B cell (primary cell): ENCODE measurements around the gene MAP7. TPM values are rescaled to one million over a fixed set of nuclear protein-coding genes. Genes with fewer than 3 reads are reported as not detected.

Experiments used
- ATAC-seq: fragments of 200-7000 bp; cut with Tn5 transposase; one replicate; pipeline ENCODE4 v1.10.0; 2021; ENCODE audit warnings: low read depth, mild to moderate bottlenecking, moderate number of reproducible peaks, moderate library complexity
- CTCF ChIA-PET: fragments of 350-600 bp; sonication (Branson Sonifier 250); formaldehyde crosslinking; loops from one replicate; lab custom pipeline; 2021; ENCODE audit warnings: antibody characterized with exemption, inconsistent platforms; lab: Charles Lee
- POLR2A ChIA-PET: fragments of 350-600 bp; sonication (Branson Sonifier 250); formaldehyde crosslinking; loops from one replicate; lab custom pipeline; 2021; ENCODE audit warnings: antibody characterized with exemption; lab: Charles Lee
- DNase-seq: peaks from one replicate; pipeline ENCODE4 v3.0.0; 2013
- H2AFZ ChIP-seq: 2 replicates; pipeline ENCODE4 v1.6.1; 2012; ENCODE audit warnings: mild to moderate bottlenecking, low read depth, low read length; ENCODE audit not compliant: insufficient read depth, poor library complexity, severe bottlenecking
- H3K27ac ChIP-seq, 2 donors: 1 replicate in 1 of 2; 2 replicates in 1 of 2; pipeline ENCODE4 v1.5.1; 2012 to 2013; ENCODE audit warnings: low read length in 2 of 2, mild to moderate bottlenecking in 2 of 2, moderate library complexity in 1 of 2
- H3K27me3 ChIP-seq, 4 experiments: fragments of 200-600 bp in 1 of 4; sonication (generic) in 1 of 4; replicated peaks in 1 of 4; 1 replicate in 2 of 4; 2 replicates in 2 of 4; pipeline versions ENCODE4 v1.6.1 to v1.7.0; 2013 to 2016; ENCODE audit warnings: low read length in 3 of 4, mild to moderate bottlenecking in 2 of 4, mixed read lengths in 1 of 4, moderate library complexity in 1 of 4; ENCODE audit not compliant: insufficient read depth in 4 of 4, control insufficient read depth in 3 of 4; ENCODE audit errors: control extremely low read depth in 1 of 4
- H3K36me3 ChIP-seq, 2 experiments: replicated peaks in 1 of 2; 1 replicate in 1 of 2; 2 replicates in 1 of 2; pipeline versions ENCODE4 v1.6.1 to v1.7.1; 2013; ENCODE audit warnings: low read length in 1 of 2; ENCODE audit not compliant: insufficient read depth in 2 of 2, control insufficient read depth in 1 of 2; ENCODE audit errors: control extremely low read depth in 1 of 2, extremely low read depth in 1 of 2
- H3K4me1 ChIP-seq, 2 donors: fragments of 200-600 bp in 1 of 2; sonication (generic) in 1 of 2; 1 replicate in 1 of 2; 2 replicates in 1 of 2; pipeline versions ENCODE4 v1.5.1 to v1.6.1; 2013 to 2017; ENCODE audit warnings: low read length in 2 of 2; ENCODE audit not compliant: control insufficient read depth in 2 of 2, insufficient read depth in 2 of 2
- H3K4me2 ChIP-seq: replicated peaks from 2 replicates; pipeline ENCODE3; 2012; ENCODE audit warnings: mild to moderate bottlenecking, low read depth, low read length; ENCODE audit not compliant: poor library complexity, severe bottlenecking
- H3K4me3 ChIP-seq, 5 experiments: fragments of 200-600 bp in 1 of 5; sonication (generic) in 1 of 5; 1 replicate in 3 of 5; 2 replicates in 2 of 5; pipeline versions ENCODE4 v1.5.1 to v1.7.0; 2011 to 2016; ENCODE audit warnings: low read length in 4 of 5, mild to moderate bottlenecking in 4 of 5, low read depth in 2 of 5, control low read depth in 1 of 5, moderate library complexity in 1 of 5; ENCODE audit not compliant: insufficient read depth in 1 of 5; ENCODE audit errors: control extremely low read depth in 1 of 5, extremely low read depth in 1 of 5
- H3K79me2 ChIP-seq: fragments of 200-600 bp; sonication (generic); one replicate; pipeline ENCODE4 v1.6.0; 2016; ENCODE audit warnings: low read length; ENCODE audit not compliant: control insufficient read depth, insufficient read depth
- H3K9ac ChIP-seq: fragments of 200-600 bp; sonication (generic); 2 replicates; pipeline ENCODE4 v1.6.1; 2017; ENCODE audit warnings: mild to moderate bottlenecking, low read length, moderate library complexity
- H3K9me3 ChIP-seq, 3 donors: one replicate each; pipeline versions ENCODE4 v1.6.1 to v1.7.1; 2013; ENCODE audit warnings: low read length in 2 of 3; ENCODE audit not compliant: control insufficient read depth in 2 of 3, insufficient read depth in 1 of 3; ENCODE audit errors: control extremely low read depth in 1 of 3
- H4K20me1 ChIP-seq: 2 replicates; pipeline ENCODE4 v1.6.0; 2012; ENCODE audit warnings: mild to moderate bottlenecking, low read length; ENCODE audit not compliant: insufficient read depth, control insufficient read depth, poor library complexity, severe bottlenecking
- H3K27ac Mint-ChIP-seq: one replicate; pipeline ENCODE4 v1.8.0; 2021; ENCODE audit warnings: mixed read lengths
- H3K27me3 Mint-ChIP-seq: one replicate; pipeline ENCODE4 v1.8.0; 2021; ENCODE audit warnings: mixed read lengths
- H3K4me1 Mint-ChIP-seq: one replicate; pipeline ENCODE4 v1.8.0; 2021; ENCODE audit warnings: mixed read lengths
- H3K4me3 Mint-ChIP-seq: one replicate; pipeline ENCODE4 v1.8.0; 2021; ENCODE audit warnings: mixed read lengths
- H3K9me3 Mint-ChIP-seq: one replicate; pipeline ENCODE4 v1.8.0; 2022; ENCODE audit warnings: mixed read lengths; ENCODE audit not compliant: insufficient read depth
- EZH2 ChIP-seq: IDR thresholded peaks from 2 replicates; pipeline ENCODE4 v1.6.1; 2012; ENCODE audit warnings: borderline replicate concordance, low read depth, mild to moderate bottlenecking, moderate library complexity, low read length; ENCODE audit not compliant: insufficient read depth, poor library complexity, severe bottlenecking
- WGBS: methylation state at CpG from one replicate; pipeline ENCODE4 v1.1.5; 2013; ENCODE audit warnings: missing lambda C conversion rate; ENCODE audit not compliant: insufficient coverage; 5-methylcytosine and 5-hydroxymethylcytosine counted together
- intact Hi-C: fragments of 100-400 bp; cut with micrococcal nuclease; formaldehyde crosslinking; loops from one replicate; pipeline ENCODE4 v1.10.0; 2022
- polyA plus RNA-seq: library from polyadenylated mRNA; depleted of rRNA; stranded (reverse); fragments of >200 nt; gene quantifications from 2 replicates; pipeline ENCODE4 v1.2.3, GENCODE V29; 2012
- total RNA-seq, 2 donors: library from RNA; stranded (reverse); fragments of 120-200 nt in 1 of 2; gene quantifications; 1 replicate in 1 of 2; 2 replicates in 1 of 2; pipeline versions ENCODE4 v1.2.3 to v1.2.4, GENCODE V29; 2013 to 2022
- TF ChIP-seq, protein P1 (sequence below): fragments of 200-600 bp; IDR thresholded peaks from one replicate; pipeline ENCODE4 v1.8.0; 2022; ENCODE audit warnings: antibody characterized with exemption, mild to moderate bottlenecking

Gene MAP7
- total and polyA plus RNA-seq, 2 donors (not counting 1 experiment from before 2014, with no cell fraction given), result 0.34 to 0.64 TPM

DNA sequence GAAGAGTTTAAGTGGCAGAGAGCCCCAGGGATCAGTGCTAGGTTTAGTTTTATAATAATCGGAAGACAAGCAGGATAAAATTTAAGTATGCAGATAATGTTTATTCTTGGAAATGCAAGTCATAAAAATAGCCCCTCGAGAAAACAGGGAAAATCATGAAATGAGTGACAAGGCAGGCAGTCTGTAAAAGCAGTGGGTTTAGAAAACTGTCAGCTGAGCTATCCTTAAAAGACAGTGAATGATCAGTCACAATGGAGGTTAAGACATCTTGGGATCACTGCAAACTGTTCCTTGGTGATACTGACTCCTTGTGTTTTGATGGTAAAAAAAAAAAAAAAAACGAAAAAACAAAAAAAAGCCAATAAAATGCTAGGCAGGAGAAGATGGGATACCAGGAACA lies 199.3 kb downstream of the MAP7 start:
- intact Hi-C loops, result no loop called here
- Mint-ChIP-seq H3K9me3 (no peaks in the 10 kb centered on the region), H3K27me3 (no peaks in the 10 kb centered on the region), H3K4me1 (no peaks in the 10 kb centered on the region), H3K27ac (no peak overlapping the region), H3K4me3 (no peak overlapping the region)
- Histone ChIP-seq H3K4me1 (no peaks in the 10 kb centered on the region), H3K9me3 (no peaks in the 10 kb centered on the region), H3K36me3 (no peaks in the 10 kb centered on the region), H2AFZ (no peak overlapping the region), H4K20me1 (no peaks in the 10 kb centered on the region), H3K4me3 (no peak overlapping the region), H3K27ac (no peak overlapping the region), H3K4me2 (no peak overlapping the region), H3K9ac (no peak overlapping the region), H3K27me3 (no peaks in the 10 kb centered on the region), H3K79me2 (no peaks in the 10 kb centered on the region)
- ChIA-PET CTCF (no interaction called here), POLR2A (no interaction called here)
- ATAC-seq, result no peak
- no peak for TF ChIP-seq EZH2
- TF ChIP-seq, protein P1, sequence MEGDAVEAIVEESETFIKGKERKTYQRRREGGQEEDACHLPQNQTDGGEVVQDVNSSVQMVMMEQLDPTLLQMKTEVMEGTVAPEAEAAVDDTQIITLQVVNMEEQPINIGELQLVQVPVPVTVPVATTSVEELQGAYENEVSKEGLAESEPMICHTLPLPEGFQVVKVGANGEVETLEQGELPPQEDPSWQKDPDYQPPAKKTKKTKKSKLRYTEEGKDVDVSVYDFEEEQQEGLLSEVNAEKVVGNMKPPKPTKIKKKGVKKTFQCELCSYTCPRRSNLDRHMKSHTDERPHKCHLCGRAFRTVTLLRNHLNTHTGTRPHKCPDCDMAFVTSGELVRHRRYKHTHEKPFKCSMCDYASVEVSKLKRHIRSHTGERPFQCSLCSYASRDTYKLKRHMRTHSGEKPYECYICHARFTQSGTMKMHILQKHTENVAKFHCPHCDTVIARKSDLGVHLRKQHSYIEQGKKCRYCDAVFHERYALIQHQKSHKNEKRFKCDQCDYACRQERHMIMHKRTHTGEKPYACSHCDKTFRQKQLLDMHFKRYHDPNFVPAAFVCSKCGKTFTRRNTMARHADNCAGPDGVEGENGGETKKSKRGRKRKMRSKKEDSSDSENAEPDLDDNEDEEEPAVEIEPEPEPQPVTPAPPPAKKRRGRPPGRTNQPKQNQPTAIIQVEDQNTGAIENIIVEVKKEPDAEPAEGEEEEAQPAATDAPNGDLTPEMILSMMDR, result no peak
- no peak for DNase-seq
- WGBS, result 88% methylated on average over 2 of the region's 3 CpGs

DNA sequence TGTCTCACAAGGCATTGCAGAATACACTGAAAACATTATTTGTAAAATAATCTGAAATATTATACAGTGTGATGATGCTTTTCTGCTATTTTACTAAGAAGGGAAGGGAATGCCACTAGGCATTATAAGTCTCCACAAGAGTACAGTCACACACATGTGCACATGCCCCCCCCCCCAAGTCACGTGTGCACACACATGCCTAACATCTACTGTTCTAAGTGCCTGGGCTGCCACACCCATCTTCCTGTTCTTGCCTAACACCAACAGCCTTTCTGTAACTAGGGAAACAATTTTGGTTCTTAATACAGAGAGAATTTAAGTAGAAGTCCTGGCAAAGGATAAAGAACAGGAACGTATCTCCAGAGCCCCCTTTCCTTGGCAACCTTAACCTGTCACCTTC lies 202.4 kb downstream of the MAP7 start:
- Histone ChIP-seq H3K27me3 (no peaks in the 10 kb centered on the region), H3K4me1 (no peaks in the 10 kb centered on the region), H3K9me3 (no peaks in the 10 kb centered on the region), H3K36me3 (no peaks in the 10 kb centered on the region), H3K4me2 (no peak overlapping the region), H3K27ac (no peak overlapping the region), H3K4me3 (no peak overlapping the region), H2AFZ (no peak overlapping the region), H4K20me1 (no peaks in the 10 kb centered on the region), H3K9ac (no peak overlapping the region), H3K79me2 (no peaks in the 10 kb centered on the region)
- ChIA-PET POLR2A (no interaction called here), CTCF (no interaction called here)
- WGBS, result no CpG with 5 or more reads among the region's 2 CpGs
- intact Hi-C loops, result no loop called here
- Mint-ChIP-seq H3K27ac (no peak overlapping the region), H3K4me1 (no peaks in the 10 kb centered on the region), H3K27me3 (no peaks in the 10 kb centered on the region), H3K4me3 (no peak overlapping the region), H3K9me3 (no peaks in the 10 kb centered on the region)
- TF ChIP-seq EZH2, result no peak
- TF ChIP-seq, protein P1, result no peak
- DNase-seq (no peak), ATAC-seq (no peak)
